NCI-H128 (cell line): Measurements from ENCODE around the gene CFAP119.

Experiments
- DNase-seq: peaks from one replicate; lab custom pipeline; 2025; ENCODE audit not compliant: unreplicated experiment; lab: John Stamatoyannopoulos, UW

The CFAP119 gene

DNA sequence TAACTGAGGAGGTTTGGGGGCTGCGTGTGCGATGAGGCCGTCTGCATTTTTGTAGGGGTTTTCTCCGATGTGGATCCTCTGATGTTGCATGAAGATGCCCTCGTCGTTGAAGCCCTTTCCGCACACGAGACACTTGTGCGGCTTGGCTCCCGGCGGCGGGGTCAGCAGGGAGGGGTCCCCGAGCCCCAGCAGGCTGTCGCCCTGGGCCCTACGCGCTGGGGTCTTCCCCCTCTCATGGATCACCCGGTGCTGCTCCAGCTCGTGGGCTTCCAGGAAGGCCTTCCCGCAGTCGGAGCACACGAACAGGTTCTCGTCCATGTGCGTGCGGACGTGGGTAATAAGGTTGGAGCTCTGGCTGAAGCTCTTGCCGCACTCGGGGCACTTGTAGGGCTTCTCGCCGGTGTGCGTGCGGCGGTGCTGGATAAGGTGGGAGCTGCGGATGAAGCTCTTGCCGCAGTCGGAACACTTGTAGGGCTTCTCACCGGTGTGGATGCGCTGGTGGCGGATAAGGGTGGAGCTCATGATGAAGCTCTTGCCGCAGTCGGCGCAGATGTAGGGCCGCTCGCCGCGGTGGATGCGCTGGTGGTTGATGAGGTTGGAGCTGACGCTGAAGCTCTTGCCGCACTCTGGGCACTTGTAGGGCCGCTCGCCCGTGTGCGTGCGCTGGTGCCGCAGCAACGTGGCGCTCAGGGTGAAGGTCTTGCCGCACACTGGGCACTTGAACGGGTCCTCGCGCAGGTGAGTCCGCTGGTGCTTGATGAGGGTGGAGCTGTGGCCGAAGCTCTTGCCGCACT lies 20.8 kb upstream of the CFAP119 start:
- DNase-seq, result no peak

DNA sequence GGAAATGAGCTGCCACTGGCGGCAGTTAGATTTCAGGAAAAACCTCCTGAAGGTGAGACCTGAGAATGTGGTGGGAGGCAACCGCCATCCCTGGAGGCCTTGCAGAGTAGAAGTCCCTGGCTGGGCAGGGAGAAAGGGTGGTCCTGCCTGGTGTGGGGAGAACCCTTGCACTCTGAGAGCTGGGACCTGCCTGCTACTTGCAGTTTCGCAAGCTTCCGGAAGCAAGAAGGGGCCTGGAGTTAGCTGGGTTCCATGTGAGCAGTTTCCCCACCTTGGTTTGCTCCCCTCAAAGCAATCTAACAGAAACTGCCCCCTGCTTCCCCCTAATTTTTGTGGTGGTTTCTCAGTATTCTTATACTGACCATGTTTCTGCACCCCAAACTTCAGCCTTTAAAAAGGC lies 18.7 kb upstream of the CFAP119 start:
- no peak for DNase-seq

DNA sequence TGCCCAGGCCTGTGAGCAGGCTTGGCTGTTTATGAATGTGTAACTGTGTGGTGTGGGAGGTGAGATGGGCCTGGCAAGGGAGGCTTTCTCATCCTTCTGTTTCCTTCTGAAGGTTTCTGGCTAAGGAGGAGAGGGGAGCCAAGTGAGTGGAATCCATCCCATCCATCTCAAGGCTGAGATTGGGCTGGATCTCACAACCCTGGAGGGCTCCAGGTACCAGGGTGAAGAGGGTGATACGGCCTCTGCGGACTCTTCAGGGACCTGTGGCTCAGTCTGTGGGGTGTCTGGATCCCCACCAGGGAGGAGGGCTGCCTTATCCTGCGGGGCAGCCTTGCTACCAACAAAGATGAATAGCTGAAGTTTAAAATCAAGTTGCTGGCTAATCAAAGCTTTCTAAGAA lies 18.2 kb upstream of the CFAP119 start:
- no peak for DNase-seq

DNA sequence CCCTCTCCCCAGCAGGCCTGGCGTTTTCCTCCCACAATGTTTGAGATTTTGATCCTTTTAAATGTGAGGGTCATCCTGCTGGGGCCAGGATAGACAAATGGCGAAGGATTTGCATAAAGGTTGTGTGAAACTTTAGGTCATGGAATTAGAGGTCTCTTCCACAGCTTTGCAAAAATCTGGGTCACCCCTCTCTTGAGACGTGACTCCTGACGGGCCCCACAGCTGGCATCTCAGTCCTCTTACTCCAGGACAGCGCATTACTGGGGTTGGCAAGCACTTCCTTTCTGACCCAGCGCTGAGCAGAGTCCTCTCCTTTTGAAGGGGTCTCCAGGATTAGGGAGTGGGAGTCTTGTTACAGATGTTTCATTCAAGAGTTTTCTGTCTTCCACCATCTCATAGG lies 17.7 kb upstream of the CFAP119 start:
- no peak for DNase-seq

DNA sequence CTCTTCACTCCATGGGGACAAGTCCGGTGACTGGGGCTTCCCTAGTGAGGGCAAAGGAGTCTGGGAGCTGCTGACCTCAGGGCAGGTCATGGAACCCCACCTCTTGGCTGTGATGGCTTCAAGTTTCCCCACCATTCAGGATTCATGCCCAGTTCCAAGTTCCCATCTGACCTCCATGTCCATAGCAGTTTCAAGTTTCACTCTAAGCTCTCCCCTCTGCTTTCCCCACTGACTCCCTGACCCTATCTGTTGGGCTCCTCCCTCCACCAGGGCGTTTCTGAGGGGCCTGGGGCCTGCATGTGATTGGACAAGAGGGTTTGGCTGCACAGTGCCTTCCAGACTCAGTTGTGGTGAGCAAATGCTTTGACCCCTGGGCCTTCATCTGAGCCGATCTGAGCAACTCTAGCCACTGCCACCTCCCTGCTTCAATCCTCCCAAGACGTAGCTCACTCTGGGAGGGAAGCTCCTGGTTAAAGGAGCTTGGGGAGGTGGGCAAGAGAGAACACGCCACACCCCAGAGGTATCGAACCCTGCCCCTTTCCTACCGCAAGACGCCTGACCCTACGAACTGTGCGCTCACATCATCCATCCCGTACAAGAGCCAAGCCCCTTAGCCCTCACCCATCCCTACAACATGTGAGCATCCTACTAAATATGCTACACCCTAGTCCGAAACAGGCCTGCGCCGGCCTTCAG lies 16.8 kb upstream of the CFAP119 start:
- no peak for DNase-seq

DNA sequence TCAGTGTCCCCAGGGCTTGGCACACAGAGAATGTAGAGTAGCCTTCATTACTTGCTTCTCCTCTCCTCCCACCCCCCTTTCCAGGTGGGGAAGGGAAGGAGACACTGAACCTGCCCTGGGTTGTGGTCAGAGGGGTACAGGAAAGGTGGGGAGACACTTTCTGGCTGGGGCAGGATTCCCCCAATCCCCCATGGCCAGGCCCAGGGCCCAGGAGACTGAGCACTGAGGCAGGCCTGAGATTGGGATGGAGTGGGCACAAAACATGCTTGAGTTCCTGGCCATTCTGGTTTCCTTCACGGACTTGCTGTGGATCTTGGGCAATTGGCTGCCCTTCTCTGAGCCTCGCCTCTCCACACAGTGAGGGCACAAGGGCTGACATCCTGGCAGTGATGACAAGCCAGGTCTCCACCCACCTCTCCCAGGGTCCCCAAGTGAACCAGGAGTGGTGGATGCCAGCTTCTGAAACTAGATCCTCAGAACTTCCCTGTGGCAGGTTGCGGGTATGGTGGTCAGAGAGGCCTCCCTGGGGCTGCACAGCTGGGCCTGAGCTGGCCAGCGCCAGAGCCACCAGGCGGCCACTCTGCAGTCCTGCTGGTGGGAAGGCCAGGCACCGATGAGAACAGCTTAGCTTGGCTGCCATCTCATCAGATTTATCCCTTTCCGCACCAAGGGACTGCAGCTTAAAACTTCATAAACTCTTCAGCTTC lies 15.9 kb upstream of the CFAP119 start:
- no peak for DNase-seq

DNA sequence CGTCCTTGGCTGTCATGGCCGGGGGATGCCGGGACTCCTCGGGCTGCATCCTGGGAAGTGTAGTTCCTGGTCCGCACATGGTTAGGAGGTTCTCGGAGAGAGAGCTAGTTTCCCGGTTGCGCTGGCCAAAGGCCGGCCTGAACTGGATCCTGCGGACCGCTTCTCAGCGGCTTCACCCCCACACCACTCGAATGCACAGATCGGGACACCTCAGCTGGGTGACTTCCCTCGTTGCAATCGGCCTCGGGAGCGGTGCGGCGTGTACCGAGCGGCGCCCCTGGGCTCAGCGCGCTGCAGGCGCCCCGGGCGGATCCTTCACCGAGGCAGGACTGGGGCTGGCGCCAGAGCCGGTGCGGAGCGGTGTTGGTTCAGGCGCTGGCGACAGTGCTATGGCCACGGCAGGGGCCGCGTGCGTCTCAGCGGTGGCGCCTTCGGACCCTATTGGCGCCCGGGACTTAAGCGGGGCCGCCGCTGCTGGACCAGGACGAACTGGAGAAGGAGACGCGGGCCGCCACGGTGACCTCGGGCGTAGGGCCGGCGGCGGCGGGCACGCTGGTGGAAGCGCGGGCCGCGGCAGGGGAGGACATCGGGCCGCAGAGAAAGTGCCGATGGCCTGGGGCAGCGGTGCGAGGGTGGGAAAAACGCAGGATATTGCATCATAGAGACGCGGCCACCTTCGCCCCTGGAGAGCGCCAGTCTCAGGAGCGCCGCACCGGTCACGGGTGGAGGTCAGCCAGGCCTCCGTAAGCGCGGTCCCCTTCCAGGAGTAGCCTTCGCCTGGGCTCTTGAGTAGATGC lies 13.7 kb upstream of the CFAP119 start:
- DNase-seq, result peak; percentile 16

DNA sequence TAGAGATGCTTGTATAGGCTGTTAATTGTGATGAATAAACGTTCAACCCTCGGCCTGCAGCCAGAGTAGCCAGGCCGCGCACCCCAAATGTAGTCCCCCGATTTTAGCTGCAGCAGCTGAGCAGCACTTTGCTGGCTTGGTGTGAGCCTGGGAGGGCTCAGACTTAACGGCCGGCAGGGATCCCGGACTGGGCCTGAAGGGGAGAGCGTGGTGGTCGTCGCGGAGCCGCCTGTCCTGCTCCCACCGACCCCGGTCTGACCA lies 13.2 kb upstream of the CFAP119 start:
- DNase-seq, result no peak

DNA sequence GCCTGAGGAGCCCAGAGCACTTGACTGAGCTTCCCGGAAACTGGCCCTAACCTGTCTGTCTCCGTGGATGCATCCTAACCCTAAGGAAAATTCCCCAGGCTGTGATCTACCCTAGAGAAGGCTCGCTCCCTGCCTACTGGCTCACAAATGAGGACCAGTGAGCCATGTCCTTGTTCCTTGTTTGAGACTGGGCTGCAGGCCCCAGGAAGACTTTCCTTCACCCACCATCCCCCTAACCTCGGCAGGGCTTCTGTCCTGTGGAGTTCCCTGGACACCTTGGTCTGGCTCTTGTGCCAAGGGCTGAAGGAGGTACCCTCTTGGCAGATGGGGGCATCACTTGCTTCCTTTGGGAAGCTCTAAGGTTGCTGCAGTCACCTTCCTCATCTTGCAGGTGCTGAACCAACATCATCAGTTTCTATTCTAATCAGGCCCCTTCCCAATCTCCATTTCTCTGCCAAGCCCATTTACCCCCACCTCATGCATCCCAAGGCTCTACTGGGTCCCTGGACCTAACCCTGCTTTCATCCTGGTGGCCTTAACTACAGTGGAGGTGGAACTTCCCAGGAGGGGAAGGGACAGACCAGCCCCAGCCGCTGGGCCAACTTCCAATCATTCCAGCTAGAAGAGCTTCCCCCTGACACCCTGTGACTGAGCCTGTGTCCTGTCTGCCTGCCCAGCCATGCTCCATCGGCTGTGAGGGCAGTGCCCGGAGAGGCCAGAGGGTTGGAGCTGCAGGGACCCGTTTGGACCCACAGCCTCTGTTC lies 12.7 kb upstream of the CFAP119 start:
- DNase-seq, result no peak

DNA sequence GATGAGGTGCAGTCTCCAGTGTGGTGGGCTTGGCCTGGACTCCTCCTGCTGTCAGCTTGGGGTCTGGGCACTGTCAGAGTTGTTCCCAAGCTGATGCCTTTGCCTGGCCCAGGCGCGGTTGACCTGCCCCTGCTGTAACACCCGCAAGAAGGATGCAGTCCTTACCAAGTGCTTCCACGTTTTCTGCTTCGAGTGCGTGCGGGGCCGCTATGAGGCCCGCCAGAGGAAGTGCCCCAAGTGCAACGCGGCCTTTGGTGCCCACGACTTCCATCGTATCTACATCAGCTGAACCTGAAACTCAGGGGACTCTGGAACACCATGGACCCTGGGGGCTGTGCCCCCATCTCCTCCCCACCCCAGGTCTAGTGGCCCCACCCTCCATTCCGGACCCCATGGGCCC lies 12.0 kb upstream of the CFAP119 start:
- DNase-seq, result no peak

DNA sequence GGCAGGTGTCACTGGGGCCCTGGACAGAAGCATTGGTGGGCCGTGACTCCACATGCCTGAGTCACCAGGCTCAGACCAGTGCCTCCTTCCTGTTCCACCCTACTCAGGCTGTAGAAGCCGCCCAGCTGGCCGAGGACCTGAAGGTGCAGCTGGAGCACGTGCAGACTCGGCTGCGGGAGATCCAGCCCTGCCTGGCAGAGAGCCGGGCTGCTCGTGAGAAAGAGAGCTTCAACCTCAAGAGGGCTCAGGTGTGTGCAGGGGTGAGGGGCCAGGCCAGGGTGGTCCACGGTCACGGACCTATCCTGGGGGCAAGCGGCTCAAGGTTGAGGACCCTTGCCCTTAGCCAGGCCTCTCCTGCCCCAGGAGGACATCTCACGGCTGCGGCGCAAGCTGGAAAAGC lies 9.9 kb upstream of the CFAP119 start:
- DNase-seq, result no peak

DNA sequence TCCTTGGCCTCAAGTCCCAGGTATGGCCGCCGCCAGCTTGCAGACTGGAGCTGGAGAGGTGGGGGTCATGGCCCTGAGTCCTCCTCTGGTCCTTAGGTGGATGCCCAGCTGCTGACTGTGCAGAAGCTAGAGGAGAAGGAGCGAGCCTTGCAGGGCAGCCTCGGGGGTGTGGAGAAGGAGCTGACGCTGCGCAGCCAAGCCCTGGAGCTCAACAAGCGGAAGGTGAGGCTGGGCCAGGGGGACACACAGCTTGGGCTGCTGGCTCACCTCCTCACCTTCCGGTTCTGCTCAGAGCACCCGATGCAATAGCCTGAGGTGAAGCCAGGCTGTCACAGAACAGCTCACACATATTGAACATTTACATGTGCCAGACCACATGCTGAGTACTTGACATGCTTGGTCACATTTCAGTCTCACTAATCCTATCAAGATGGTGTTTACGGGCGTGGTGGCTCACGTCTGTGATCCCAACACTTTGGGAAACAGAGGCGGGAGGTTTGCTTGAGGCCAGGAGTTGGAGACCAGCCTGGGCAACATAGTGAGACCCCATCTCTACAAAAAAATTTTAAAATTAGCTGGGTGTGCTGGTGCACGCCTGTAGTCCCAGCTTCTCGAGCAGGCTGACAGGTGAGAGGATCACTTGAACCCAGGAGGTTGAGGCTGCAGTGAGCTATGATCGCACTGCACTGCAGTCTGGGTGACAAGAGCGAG lies 7.7 kb upstream of the CFAP119 start:
- DNase-seq, result no peak

DNA sequence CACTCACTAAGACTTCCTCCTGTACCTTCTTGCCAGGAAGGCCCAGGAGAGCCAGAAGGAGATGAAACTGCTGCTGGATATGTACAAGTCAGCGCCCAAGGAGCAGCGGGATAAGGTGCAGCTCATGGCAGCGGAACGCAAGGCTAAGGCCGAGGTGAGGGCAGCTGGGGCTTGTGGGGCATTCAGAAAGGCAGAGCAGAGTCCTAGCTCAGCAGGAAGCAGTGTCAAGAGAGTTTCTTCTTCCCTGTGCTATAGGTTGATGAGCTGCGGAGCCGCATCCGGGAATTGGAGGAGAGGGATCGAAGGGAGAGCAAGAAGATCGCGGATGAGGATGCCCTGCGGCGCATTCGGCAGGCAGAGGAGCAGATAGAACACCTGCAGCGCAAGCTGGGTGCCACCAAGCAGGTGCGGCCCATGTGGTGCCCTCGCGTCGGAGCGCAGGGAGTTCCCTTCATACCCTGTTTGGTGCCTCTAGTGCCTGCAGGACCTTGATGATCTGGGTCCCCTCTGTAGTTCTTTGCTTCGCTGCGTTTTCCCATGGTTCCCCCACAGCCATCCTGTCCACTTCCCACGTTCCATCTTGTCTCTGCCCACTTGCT lies 6.8 kb upstream of the CFAP119 start:
- no peak for DNase-seq

DNA sequence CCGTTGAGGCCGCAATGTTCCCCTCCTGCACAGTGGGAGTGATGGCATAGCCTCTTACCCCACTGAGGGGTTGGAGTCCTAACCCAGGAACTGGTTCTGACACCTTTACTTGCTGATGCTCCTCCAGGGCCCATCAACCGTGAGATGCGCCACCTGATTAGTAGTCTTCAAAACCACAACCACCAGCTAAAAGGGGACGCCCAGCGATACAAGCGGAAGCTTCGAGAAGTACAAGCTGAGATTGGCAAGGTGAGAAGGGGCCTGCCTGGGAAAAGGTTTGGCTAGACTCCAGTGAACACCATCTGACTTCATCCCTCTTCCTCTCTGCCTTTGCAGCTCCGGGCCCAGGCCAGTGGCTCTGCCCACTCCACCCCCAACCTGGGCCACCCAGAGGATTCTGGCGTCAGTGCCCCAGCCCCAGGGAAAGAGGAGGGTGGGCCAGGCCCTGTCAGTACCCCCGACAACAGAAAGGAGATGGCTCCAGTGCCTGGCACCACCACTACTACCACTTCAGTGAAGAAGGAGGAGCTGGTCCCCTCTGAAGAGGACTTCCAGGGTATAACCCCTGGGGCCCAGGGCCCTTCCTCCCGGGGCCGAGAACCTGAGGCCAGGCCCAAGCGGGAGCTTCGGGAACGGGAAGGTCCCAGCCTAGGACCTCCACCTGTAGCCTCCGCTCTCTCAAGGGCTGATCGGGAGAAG lies 6.1 kb upstream of the CFAP119 start:
- DNase-seq, result no peak

DNA sequence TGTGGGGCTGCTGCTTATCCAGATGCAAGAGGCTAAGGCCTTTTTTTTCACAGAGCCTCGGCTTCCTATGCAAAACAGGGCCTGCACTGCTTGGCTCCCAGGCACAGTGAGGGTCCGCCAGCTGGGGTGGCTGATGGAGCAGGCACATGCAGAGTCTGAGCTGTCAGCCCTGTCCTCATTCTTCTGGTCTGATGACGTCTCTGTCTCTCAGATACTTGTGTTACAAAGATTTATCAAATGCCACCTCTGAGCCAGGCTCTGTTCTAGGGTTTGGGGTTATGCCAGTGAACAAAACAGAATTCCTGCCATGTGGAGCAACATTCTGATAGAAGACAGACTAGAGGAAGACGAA lies 5.0 kb upstream of the CFAP119 start:
- DNase-seq, result no peak

DNA sequence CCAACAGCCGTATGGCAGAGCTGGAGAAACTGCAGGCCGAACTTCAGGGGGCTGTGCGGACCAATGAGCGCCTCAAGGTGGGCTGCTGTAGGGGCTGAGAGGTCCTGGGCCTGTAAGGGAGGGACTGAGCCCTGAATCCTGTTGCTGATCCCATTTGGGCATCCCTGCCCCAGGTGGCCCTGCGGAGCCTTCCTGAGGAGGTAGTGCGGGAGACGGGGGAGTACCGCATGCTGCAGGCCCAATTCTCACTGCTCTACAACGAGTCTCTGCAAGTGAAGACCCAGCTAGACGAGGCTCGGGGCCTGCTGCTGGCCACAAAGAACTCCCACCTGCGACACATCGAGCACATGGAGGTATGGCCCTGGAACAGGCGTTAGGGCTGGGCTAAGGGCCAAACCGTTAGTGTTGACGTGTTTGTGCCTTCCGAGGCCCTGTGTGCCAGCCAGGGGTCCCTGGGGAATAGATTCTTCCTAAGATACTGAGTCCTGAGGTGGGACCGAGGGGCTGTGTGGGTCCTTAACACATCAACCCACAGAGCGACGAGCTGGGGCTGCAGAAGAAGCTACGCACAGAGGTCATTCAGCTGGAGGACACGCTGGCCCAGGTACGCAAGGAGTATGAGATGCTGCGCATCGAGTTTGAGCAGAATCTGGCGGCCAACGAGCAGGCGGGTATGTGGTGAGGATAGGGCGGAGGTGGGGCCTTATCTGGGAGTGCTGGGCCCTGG lies 4.5 kb upstream of the CFAP119 start:
- DNase-seq, result no peak

DNA sequence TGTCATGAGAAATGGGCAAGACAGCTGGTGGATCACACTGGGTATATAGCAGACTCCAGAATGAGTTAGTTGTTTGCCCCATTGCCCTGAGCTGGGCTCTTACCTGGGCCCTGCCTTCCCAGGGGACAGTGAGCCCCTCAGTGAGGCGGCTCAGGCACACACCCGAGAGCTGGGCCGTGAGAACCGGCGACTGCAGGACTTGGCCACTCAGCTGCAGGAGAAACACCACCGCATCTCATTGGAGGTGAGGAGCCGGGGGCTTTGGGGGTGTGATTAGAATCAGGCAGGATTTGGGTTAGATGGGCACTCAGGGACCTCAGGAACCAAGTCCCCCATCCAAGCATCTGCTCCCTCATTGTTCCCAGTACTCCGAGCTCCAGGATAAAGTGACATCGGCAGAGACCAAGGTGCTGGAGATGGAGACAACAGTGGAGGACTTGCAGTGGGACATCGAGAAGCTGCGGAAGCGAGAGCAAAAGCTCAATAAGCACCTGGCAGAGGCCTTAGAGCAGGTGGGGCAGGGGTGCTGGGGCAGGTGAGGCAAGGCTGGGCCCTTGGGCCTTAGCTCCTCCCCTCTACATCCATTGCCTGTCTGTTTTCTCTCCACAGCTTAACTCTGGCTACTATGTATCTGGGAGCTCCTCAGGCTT lies 3.1 kb upstream of the CFAP119 start:
- DNase-seq, result no peak

DNA sequence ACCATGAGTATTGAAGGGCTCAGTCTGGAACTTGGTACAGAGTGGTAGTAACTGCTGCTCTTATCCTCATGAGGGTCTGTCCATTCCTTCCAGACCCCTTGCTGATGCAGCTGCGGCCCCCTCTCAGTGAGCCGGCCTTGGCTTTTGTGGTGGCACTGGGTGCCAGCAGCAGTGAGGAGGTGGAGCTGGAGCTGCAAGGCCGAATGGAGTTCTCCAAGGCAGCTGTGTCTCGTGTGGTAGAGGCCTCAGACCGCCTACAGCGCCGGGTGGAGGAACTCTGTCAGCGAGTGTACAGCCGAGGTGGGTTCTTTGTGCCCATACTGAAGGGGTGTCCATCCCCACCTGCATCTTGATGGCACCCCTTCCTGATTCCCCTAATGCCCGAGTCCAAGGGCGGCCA lies 2.2 kb upstream of the CFAP119 start:
- DNase-seq, result no peak
